Stimulated activated naive CD8-positive, alpha-beta T cell treated with anti-CD3 and anti-CD28 coated beads, Interleukin-15, amount 100 ng/mL, for 72 hours (primary cell): ENCODE results near the gene NR3C1.

Experiments
- ATAC-seq: fragments of 150-1000 bp; cut with Tn5 transposase; 2 replicates; pipeline ENCODE4 v1.10.0; 2021; ENCODE audit warnings: mild to moderate bottlenecking, moderate library complexity
- DNase-seq, 2 donors: peaks; one replicate each; pipeline ENCODE4 v3.0.0; 2021 to 2022
- H3K27ac Mint-ChIP-seq, 2 donors: one replicate each; pipeline ENCODE4 v1.8.0; 2022; ENCODE audit warnings: mild to moderate bottlenecking in 2 of 2, mixed read lengths in 2 of 2, moderate library complexity in 2 of 2
- H3K27me3 Mint-ChIP-seq: one replicate; pipeline ENCODE4 v1.8.0; 2022; ENCODE audit warnings: mixed read lengths
- H3K4me1 Mint-ChIP-seq: one replicate; pipeline ENCODE4 v1.8.0; 2022; ENCODE audit warnings: mild to moderate bottlenecking, mixed read lengths
- H3K4me3 Mint-ChIP-seq, 2 donors: one replicate each; pipeline ENCODE4 v1.8.0; 2022; ENCODE audit warnings: mild to moderate bottlenecking in 2 of 2, mixed read lengths in 2 of 2, moderate library complexity in 1 of 2
- H3K9me3 Mint-ChIP-seq, 2 donors: one replicate each; pipeline ENCODE4 v1.8.0; 2022; ENCODE audit warnings: mixed read lengths in 2 of 2

NR3C1 gene

GRCh38 chr5:143432658-143433239 lies 29.3 kb upstream of the NR3C1 start:
- Mint-ChIP-seq H3K27me3 (no peaks in the 10 kb centered on the region), H3K4me3 (peak overlapping the region in 1 of 2 donors; percentile 20), H3K9me3 (no peaks in the 10 kb centered on the region), H3K4me1 (peaks cover 77% of the 10 kb centered on the region), H3K27ac (no peak overlapping the region)
- no peak for DNase-seq
- ATAC-seq = no peak

- DNase-seq (peak in 1 of 2 donors; percentile 38), ATAC-seq (peak; percentile 52)
- no peaks in the 10 kb centered on the region for H3K9me3 Mint-ChIP-seq
- peaks cover 77% of the 10 kb centered on the region for H3K4me1 Mint-ChIP-seq
- peak overlapping the region; percentile 5 to 82 for H3K27ac Mint-ChIP-seq
- no peaks in the 10 kb centered on the region for H3K27me3 Mint-ChIP-seq
- H3K4me3 Mint-ChIP-seq = peak overlapping the region; percentile 9 to 72
Observed at GRCh38 chr5:143431789-143432188, 28.3 kb upstream of the NR3C1 start.

GRCh38 chr5:143428738-143429420 lies 25.4 kb upstream of the NR3C1 start:
- H3K27me3 Mint-ChIP-seq = no peaks in the 10 kb centered on the region
- H3K4me3 Mint-ChIP-seq = no peak overlapping the region
- H3K4me1 Mint-ChIP-seq = peaks cover 53% of the 10 kb centered on the region
- H3K9me3 Mint-ChIP-seq = no peaks in the 10 kb centered on the region
- no peak for ATAC-seq
- DNase-seq = no peak
- H3K27ac Mint-ChIP-seq = no peak overlapping the region

GRCh38 chr5:143428155-143428554 lies 24.7 kb upstream of the NR3C1 start:
- no peak overlapping the region for H3K4me3 Mint-ChIP-seq
- peaks cover 47% of the 10 kb centered on the region for H3K4me1 Mint-ChIP-seq
- peaks cover 0 to 3% of the 10 kb centered on the region in 2 donors for H3K9me3 Mint-ChIP-seq
- H3K27ac Mint-ChIP-seq = no peak overlapping the region
- DNase-seq (no peak), ATAC-seq (no peak)
- no peaks in the 10 kb centered on the region for H3K27me3 Mint-ChIP-seq

- H3K27me3 Mint-ChIP-seq = no peaks in the 10 kb centered on the region
Observed at GRCh38 chr5:143427122-143427735, 23.7 kb upstream of the NR3C1 start.

GRCh38 chr5:143426437-143426991 lies 23.0 kb upstream of the NR3C1 start:
- peak; percentile 40 for ATAC-seq
- peaks cover 0 to 3% of the 10 kb centered on the region in 2 donors for H3K9me3 Mint-ChIP-seq
- DNase-seq = no peak
- no peaks in the 10 kb centered on the region for H3K27me3 Mint-ChIP-seq
- H3K27ac Mint-ChIP-seq = no peak overlapping the region
- H3K4me3 Mint-ChIP-seq = no peak overlapping the region
- peaks cover 38% of the 10 kb centered on the region for H3K4me1 Mint-ChIP-seq

More at GRCh38 chr5:143427122-143427735, 23.7 kb upstream of the NR3C1 start:
- Mint-ChIP-seq H3K4me3 (peak overlapping the region in 1 of 2 donors; percentile 36), H3K27ac (peak overlapping the region in 1 of 2 donors; percentile 13), H3K4me1 (peaks cover 45% of the 10 kb centered on the region), H3K9me3 (peaks cover 0 to 3% of the 10 kb centered on the region in 2 donors)
- peak; percentile 90 for ATAC-seq
- peak in 1 of 2 donors; percentile 29 for DNase-seq

GRCh38 chr5:143425835-143426234 lies 22.3 kb upstream of the NR3C1 start:
- no peak for ATAC-seq
- H3K27me3 Mint-ChIP-seq = no peaks in the 10 kb centered on the region
- no peak overlapping the region for H3K4me3 Mint-ChIP-seq
- peaks cover 0 to 3% of the 10 kb centered on the region in 2 donors for H3K9me3 Mint-ChIP-seq
- DNase-seq = no peak
- no peak overlapping the region for H3K27ac Mint-ChIP-seq
- peaks cover 31% of the 10 kb centered on the region for H3K4me1 Mint-ChIP-seq

GRCh38 chr5:143418140-143418866 lies 14.8 kb upstream of the NR3C1 start:
- ATAC-seq (peak; percentile 67), DNase-seq (no peak)
- no peak overlapping the region for H3K27ac Mint-ChIP-seq
- no peaks in the 10 kb centered on the region for H3K27me3 Mint-ChIP-seq
- peak overlapping the region; percentile 12 to 56 for H3K4me3 Mint-ChIP-seq
- no peaks in the 10 kb centered on the region for H3K9me3 Mint-ChIP-seq
- peaks cover 37% of the 10 kb centered on the region for H3K4me1 Mint-ChIP-seq

- Mint-ChIP-seq H3K4me1 (peaks cover 33% of the 10 kb centered on the region), H3K27ac (no peak overlapping the region), H3K9me3 (no peaks in the 10 kb centered on the region), H3K27me3 (no peaks in the 10 kb centered on the region), H3K4me3 (no peak overlapping the region)
- DNase-seq = no peak
- ATAC-seq = no peak
Observed at GRCh38 chr5:143417503-143418139, 14.1 kb upstream of the NR3C1 start.

GRCh38 chr5:143416411-143416810 lies 12.9 kb upstream of the NR3C1 start:
- Mint-ChIP-seq H3K4me3 (no peak overlapping the region), H3K4me1 (peaks cover 32% of the 10 kb centered on the region), H3K9me3 (no peaks in the 10 kb centered on the region), H3K27me3 (no peaks in the 10 kb centered on the region), H3K27ac (no peak overlapping the region)
- no peak for DNase-seq
- no peak for ATAC-seq

- DNase-seq (no peak), ATAC-seq (no peak)
- Mint-ChIP-seq H3K27me3 (no peaks in the 10 kb centered on the region), H3K4me1 (peaks cover 32% of the 10 kb centered on the region), H3K9me3 (no peaks in the 10 kb centered on the region), H3K4me3 (no peak overlapping the region), H3K27ac (no peak overlapping the region)
Observed at GRCh38 chr5:143413958-143414669, 10.6 kb upstream of the NR3C1 start.

GRCh38 chr5:143412661-143413342 lies 9.3 kb upstream of the NR3C1 start:
- H3K4me1 Mint-ChIP-seq = peaks cover 22% of the 10 kb centered on the region
- no peak overlapping the region for H3K4me3 Mint-ChIP-seq
- H3K27me3 Mint-ChIP-seq = no peaks in the 10 kb centered on the region
- no peak for DNase-seq
- H3K27ac Mint-ChIP-seq = no peak overlapping the region
- H3K9me3 Mint-ChIP-seq = no peaks in the 10 kb centered on the region
- no peak for ATAC-seq

GRCh38 chr5:143409926-143410325 lies 6.4 kb upstream of the NR3C1 start:
- Mint-ChIP-seq H3K9me3 (peaks cover 0 to 10% of the 10 kb centered on the region in 2 donors), H3K4me1 (peaks cover 24% of the 10 kb centered on the region), H3K27ac (no peak overlapping the region), H3K27me3 (no peaks in the 10 kb centered on the region), H3K4me3 (no peak overlapping the region)
- DNase-seq (no peak), ATAC-seq (no peak)

- Mint-ChIP-seq H3K9me3 (peaks cover 0 to 10% of the 10 kb centered on the region in 2 donors), H3K27me3 (no peaks in the 10 kb centered on the region), H3K4me1 (peaks cover 11% of the 10 kb centered on the region), H3K4me3 (peak overlapping the region; percentile 73 to 90), H3K27ac (peak overlapping the region; percentile 85 to 87)
- ATAC-seq (no peak), DNase-seq (no peak)
Observed at GRCh38 chr5:143406408-143406807, 2.9 kb upstream of the NR3C1 start.
